GM19452 (cell line): ENCODE results near the gene SETD6.

Experiments
- ATAC-seq: cut with Tn5 transposase; IDR thresholded peaks from one replicate; pipeline ENCODE4 v1.9.1; 2021; ENCODE audit not compliant: unreplicated experiment

The SETD6 gene

GRCh38 chr16:58507963-58508670 is 7.2 kb upstream of the SETD6 start:
- no peak for ATAC-seq

- no peak for ATAC-seq
Observed at GRCh38 chr16:58508671-58509251, 6.6 kb upstream of the SETD6 start.

DNA sequence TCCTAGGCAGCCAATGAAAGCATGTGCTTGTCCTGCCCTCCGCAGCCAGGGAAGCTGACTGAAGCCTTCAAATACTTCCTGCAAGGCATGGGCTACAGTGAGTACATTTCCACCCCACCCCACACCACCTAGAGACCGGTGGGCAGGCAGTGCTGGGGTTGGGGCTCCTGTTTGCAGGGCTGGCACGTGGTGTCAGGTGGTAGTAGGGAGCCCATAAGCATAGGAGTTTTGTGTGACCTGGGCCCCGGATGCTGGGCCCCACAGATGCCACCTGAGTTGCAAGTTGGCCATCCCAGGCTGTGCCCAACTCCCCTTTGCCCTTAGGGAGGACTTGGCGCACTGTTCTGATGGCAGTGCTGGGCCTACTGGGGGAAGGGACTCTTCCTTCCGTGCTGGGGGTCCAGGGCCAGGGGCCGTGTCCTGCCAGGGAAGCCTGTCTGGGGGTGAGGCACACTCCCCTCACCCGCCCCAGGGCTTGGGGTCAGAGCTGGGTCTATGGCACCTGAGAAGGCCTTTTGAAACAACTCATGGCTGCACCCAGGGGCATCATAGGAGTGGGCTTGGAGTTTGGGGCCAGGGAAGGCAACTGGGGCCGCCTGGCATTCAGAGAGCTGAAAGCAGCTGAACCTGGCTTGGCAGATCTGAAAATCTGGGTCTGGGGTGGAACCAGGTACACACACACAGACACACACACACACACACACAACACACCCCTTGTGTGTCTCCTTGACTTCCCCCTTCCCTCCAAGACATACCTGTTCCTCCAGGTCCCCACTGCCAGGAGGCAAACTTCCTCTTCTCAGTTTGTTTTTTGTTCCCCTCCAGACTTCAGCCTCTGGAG is 5.8 kb upstream of the SETD6 start:
- ATAC-seq, result no peak

- ATAC-seq, result no peak
Observed at GRCh38 chr16:58510097-58510775, 5.1 kb upstream of the SETD6 start.

- ATAC-seq, result no peak
Observed at GRCh38 chr16:58510776-58511628, 4.3 kb upstream of the SETD6 start.

- peak; percentile 44 for ATAC-seq
Observed at GRCh38 chr16:58511933-58512815, 3.1 kb upstream of the SETD6 start.

DNA sequence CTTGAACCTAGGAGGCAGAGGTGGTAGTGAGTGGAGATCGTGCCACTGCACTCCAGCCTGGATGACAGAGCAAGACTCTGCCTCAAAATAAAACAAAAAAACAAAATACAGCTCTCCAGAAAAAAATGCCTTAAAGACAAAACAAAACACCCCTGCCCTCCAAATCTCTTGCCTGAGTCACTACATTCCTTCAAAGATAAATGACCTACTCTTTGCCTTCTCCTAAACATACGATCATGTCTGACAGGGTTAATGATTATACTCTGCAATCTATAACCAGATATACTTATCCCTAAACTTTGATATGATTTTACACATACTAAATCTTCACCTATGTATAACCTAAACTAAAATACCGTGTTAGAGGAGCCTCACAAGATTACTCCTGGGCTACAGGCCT is 1.4 kb upstream of the SETD6 start:
- ATAC-seq, result no peak

GRCh38 chr16:58515871-58516767 is 802 bp downstream of the SETD6 start:
- peak; percentile 11 for ATAC-seq

GRCh38 chr16:58516768-58517107 is 1.4 kb downstream of the SETD6 start:
- no peak for ATAC-seq

GRCh38 chr16:58518083-58518979 is 3.0 kb downstream of the SETD6 start:
- peak; percentile 47 for ATAC-seq

- ATAC-seq, result no peak
Observed at GRCh38 chr16:58518980-58519368, 3.7 kb downstream of the SETD6 start.

- no peak for ATAC-seq
Observed at GRCh38 chr16:58519707-58520106, 4.4 kb downstream of the SETD6 start.

- no peak for ATAC-seq
Observed at GRCh38 chr16:58530179-58530578, 14.9 kb downstream of the SETD6 start.

DNA sequence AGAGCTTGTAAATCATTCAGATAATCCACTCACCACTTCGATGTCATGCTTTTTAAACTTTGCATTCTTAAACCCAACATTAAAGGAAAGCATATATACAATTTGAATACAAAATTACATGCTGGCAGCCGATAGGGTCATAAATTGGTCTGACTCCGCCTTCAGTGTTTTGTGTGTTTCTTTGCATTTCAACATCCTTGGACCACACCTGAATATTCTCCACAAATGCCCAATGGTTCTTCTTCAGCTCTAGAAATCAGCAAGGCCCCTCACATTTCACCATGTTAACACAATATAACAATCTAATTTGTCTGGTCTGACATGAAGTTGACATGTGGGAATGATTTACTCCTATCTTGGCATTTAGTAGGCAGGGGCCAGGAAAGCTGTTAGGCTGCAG is 17.1 kb downstream of the SETD6 start:
- ATAC-seq, result no peak

- ATAC-seq, result no peak
Observed at GRCh38 chr16:58533751-58534470, 18.6 kb downstream of the SETD6 start.

DNA sequence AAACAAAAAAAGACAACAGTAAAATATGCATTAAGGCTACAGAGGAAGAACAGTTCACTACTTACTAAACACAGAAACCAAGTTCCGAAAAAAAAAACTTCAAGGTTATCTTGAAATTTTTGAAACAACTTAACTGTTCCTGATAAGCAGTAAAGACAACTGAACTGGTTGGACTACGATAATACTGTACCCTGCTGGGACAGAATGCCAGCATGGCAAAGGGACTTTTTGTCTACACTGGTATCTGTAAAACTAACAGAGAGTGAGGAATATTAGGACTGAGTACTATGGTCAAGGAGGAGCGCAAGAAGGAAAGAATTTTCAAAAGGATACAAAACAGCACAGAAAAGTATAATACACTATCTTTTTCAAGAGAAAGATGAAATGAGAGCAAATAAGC is 19.8 kb downstream of the SETD6 start:
- ATAC-seq, result no peak

DNA sequence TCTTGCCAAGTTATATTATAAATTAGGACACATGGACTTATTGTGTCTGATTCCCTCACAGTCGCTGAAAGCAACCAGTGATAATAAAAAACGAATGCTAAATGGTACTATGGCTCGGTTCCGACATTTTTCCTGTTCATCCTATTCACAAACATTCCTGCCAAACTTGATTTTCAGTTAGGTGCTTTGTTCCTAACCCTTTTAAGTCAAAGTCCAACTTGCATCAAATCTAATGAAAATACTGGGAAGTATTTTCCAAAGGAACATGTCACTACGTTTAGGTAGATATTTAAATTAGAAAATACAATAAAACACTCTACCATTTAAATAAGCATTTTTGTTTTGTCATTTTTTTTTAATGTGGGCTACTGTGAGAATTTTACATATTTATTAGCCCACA is 21.0 kb downstream of the SETD6 start:
- ATAC-seq, result no peak
